H9 (cell line): Measurements from ENCODE around the gene MCFD2. TPM values are rescaled to one million over a fixed set of nuclear protein-coding genes. Genes with fewer than 3 reads are reported as not detected.

Experiments
- DNase-seq: peaks from one replicate; pipeline ENCODE4 v3.0.0-alpha.2; 2017
- H2AFZ ChIP-seq: one replicate; pipeline ENCODE4 v1.6.1; 2013; ENCODE audit warnings: mild to moderate bottlenecking, low read length, control low read depth, moderate library complexity
- H2AK5ac ChIP-seq: 2 replicates; pipeline ENCODE4 v1.6.1; 2013; ENCODE audit warnings: low read length, control low read depth, mixed read lengths; ENCODE audit not compliant: insufficient read length
- H2BK120ac ChIP-seq: one replicate; pipeline ENCODE4 v1.6.1; 2013; ENCODE audit warnings: low read depth, mild to moderate bottlenecking, low read length, control low read depth, inconsistent platforms; ENCODE audit not compliant: poor library complexity, severe bottlenecking
- H2BK12ac ChIP-seq: 2 replicates; pipeline ENCODE4 v1.6.1; 2013; ENCODE audit warnings: low read length, control low read depth, mixed read lengths, low read depth; ENCODE audit not compliant: insufficient read length
- H2BK15ac ChIP-seq: 2 replicates; pipeline ENCODE4 v1.6.1; 2013; ENCODE audit warnings: low read depth, low read length, control low read depth
- H2BK20ac ChIP-seq: one replicate; pipeline ENCODE4 v1.6.1; 2013; ENCODE audit warnings: low read depth, mild to moderate bottlenecking, low read length, control low read depth, inconsistent platforms; ENCODE audit not compliant: poor library complexity, severe bottlenecking
- H2BK5ac ChIP-seq: 2 replicates; pipeline ENCODE4 v1.6.1; 2013; ENCODE audit warnings: low read length, control low read depth, mixed read lengths; ENCODE audit not compliant: insufficient read length
- H3K14ac ChIP-seq: 2 replicates; pipeline ENCODE4 v1.6.1; 2013; ENCODE audit warnings: low read length, control low read depth; ENCODE audit not compliant: insufficient read depth
- H3K18ac ChIP-seq: 2 replicates; pipeline ENCODE4 v1.6.1; 2013; ENCODE audit warnings: low read depth, mild to moderate bottlenecking, mixed read lengths, low read length, control low read depth; ENCODE audit not compliant: insufficient read length
- H3K23ac ChIP-seq: 2 replicates; pipeline ENCODE4 v1.6.1; 2013; ENCODE audit warnings: low read length, control low read depth, mixed read lengths, low read depth; ENCODE audit not compliant: insufficient read length
- H3K23me2 ChIP-seq: 2 replicates; pipeline ENCODE4 v1.6.1; 2013; ENCODE audit warnings: low read depth, mild to moderate bottlenecking, mixed read lengths, low read length, control low read depth; ENCODE audit not compliant: insufficient read length, poor library complexity, severe bottlenecking
- H3K27ac ChIP-seq: 2 replicates; pipeline ENCODE4 v1.5.1; 2013; ENCODE audit warnings: low read length, control low read depth, mixed read lengths, low read depth; ENCODE audit not compliant: insufficient read length
- H3K27me3 ChIP-seq: 2 replicates; pipeline ENCODE4 v1.6.1; 2013; ENCODE audit warnings: low read length, control low read depth, inconsistent platforms; ENCODE audit not compliant: insufficient read depth
- H3K4ac ChIP-seq: 2 replicates; pipeline ENCODE4 v1.6.1; 2013; ENCODE audit warnings: low read depth, mild to moderate bottlenecking, control low read depth, inconsistent platforms, low read length, moderate library complexity
- H3K4me1 ChIP-seq: 2 replicates; pipeline ENCODE4 v1.6.1; 2013; ENCODE audit warnings: low read length, control low read depth, inconsistent platforms; ENCODE audit not compliant: insufficient read depth
- H3K4me2 ChIP-seq: 2 replicates; pipeline ENCODE4 v1.6.1; 2013; ENCODE audit warnings: low read length, control low read depth, mixed read lengths; ENCODE audit not compliant: insufficient read length, insufficient read depth
- H3K56ac ChIP-seq: 2 replicates; pipeline ENCODE4 v1.6.1; 2013; ENCODE audit warnings: low read depth, mild to moderate bottlenecking, mixed read lengths, low read length, control low read depth; ENCODE audit not compliant: insufficient read length
- H3K79me1 ChIP-seq: 2 replicates; pipeline ENCODE4 v1.6.1; 2013; ENCODE audit warnings: low read depth, mild to moderate bottlenecking, moderate library complexity, low read length, control low read depth, inconsistent platforms; ENCODE audit not compliant: insufficient read depth, poor library complexity, severe bottlenecking
- H3K79me2 ChIP-seq: 2 replicates; pipeline ENCODE4 v1.6.1; 2013; ENCODE audit warnings: low read length, control low read depth, inconsistent platforms; ENCODE audit not compliant: insufficient read depth
- H3K9ac ChIP-seq: 2 replicates; pipeline ENCODE4 v1.6.1; 2013; ENCODE audit warnings: low read length, control low read depth, mixed read lengths; ENCODE audit not compliant: insufficient read length; ENCODE audit errors: extremely low read depth
- H3K9me3 ChIP-seq: one replicate; pipeline ENCODE4 v1.6.1; 2013; ENCODE audit warnings: low read depth, low read length, inconsistent platforms; ENCODE audit not compliant: control insufficient read depth
- H3T11ph ChIP-seq: one replicate; pipeline ENCODE4 v1.6.1; 2013; ENCODE audit warnings: mild to moderate bottlenecking, low read length, control low read depth, inconsistent platforms
- H4K20me1 ChIP-seq: one replicate; pipeline ENCODE4 v1.6.1; 2013; ENCODE audit not compliant: control insufficient read depth, insufficient read length, insufficient read depth
- H4K5ac ChIP-seq: 2 replicates; pipeline ENCODE4 v1.6.1; 2013; ENCODE audit warnings: low read depth, mild to moderate bottlenecking, mixed read lengths, low read length, control low read depth; ENCODE audit not compliant: insufficient read length
- H4K8ac ChIP-seq: replicated peaks from 2 replicates; pipeline ENCODE4 v1.6.1; 2013; ENCODE audit warnings: low read length, control low read depth, mixed read lengths, low read depth; ENCODE audit not compliant: insufficient read length
- H4K91ac ChIP-seq: 2 replicates; pipeline ENCODE4 v1.6.1; 2013; ENCODE audit warnings: low read depth, mild to moderate bottlenecking, moderate library complexity, mixed read lengths, low read length, control low read depth; ENCODE audit not compliant: insufficient read length
- H3K27ac Mint-ChIP-seq, 3 experiments: 2 replicates in 2 of 3; 3 replicates in 1 of 3; pipeline ENCODE4 v1.8.0; 2020 to 2021; ENCODE audit warnings: mixed read lengths in 3 of 3, mild to moderate bottlenecking in 1 of 3, moderate library complexity in 1 of 3
- H3K27me3 Mint-ChIP-seq: 2 replicates; pipeline ENCODE4 v1.8.0; 2021; ENCODE audit warnings: low read depth, mild to moderate bottlenecking, moderate library complexity, mixed read lengths
- H3K36me3 Mint-ChIP-seq, 3 experiments: 2 replicates in 2 of 3; 3 replicates in 1 of 3; pipeline ENCODE4 v1.8.0; 2020 to 2021; ENCODE audit warnings: low read depth in 3 of 3, mixed read lengths in 3 of 3; ENCODE audit not compliant: insufficient read depth in 1 of 3
- H3K4me1 Mint-ChIP-seq, 2 experiments: 2 replicates each; pipeline ENCODE4 v1.8.0; 2020; ENCODE audit warnings: mixed read lengths in 2 of 2
- H3K4me3 Mint-ChIP-seq, 2 experiments: 2 replicates in 1 of 2; 3 replicates in 1 of 2; pipeline ENCODE4 v1.8.0; 2020 to 2021; ENCODE audit warnings: mild to moderate bottlenecking in 2 of 2, mixed read lengths in 2 of 2, moderate library complexity in 1 of 2
- H3K9me3 Mint-ChIP-seq, 2 experiments: 2 replicates in 1 of 2; 3 replicates in 1 of 2; pipeline ENCODE4 v1.8.0; 2020; ENCODE audit warnings: mild to moderate bottlenecking in 2 of 2, mixed read lengths in 2 of 2, moderate library complexity in 1 of 2
- CTCF ChIP-seq: fragments of 200-600 bp; sonication (generic); conservative IDR thresholded peaks from 3 replicates; pipeline ENCODE4 v1.8.0; 2021; ENCODE audit warnings: antibody characterized with exemption, mild to moderate bottlenecking
- WGBS: extraction: QIAGEN DNeasy Blood & Tissue Kit; methylation state at CpG from one replicate; pipeline ENCODE4 v1.1.7; 2013; ENCODE audit warnings: missing lambda C conversion rate, low lambda C conversion rate, mixed read lengths; ENCODE audit not compliant: insufficient read length; ENCODE audit errors: extremely low coverage; 5-methylcytosine and 5-hydroxymethylcytosine counted together
- total RNA-seq: library from RNA; stranded (reverse); gene quantifications from 2 replicates; pipeline ENCODE4 v1.2.1, GENCODE V29; 2021

MCFD2 gene
- total RNA-seq, 1 experiment from 2014 or later = 64.6 TPM

- H3K4me3 Mint-ChIP-seq = no peak overlapping the region
- Histone ChIP-seq H3K9me3 (no peaks in the 10 kb centered on the region), H4K8ac (no peak overlapping the region), H3K4me2 (no peak overlapping the region), H3K79me1 (no peaks in the 10 kb centered on the region), H2AK5ac (no peak overlapping the region), H3K9ac (no peak overlapping the region), H3K27ac (no peak overlapping the region), H3K27me3 (no peaks in the 10 kb centered on the region), H2BK5ac (no peak overlapping the region), H4K5ac (no peak overlapping the region), H3K4me1 (no peaks in the 10 kb centered on the region), H3K23me2 (no peaks in the 10 kb centered on the region), H2BK15ac (no peak overlapping the region), H3K4ac (no peak overlapping the region), H2BK120ac (no peak overlapping the region), H2BK20ac (no peak overlapping the region), H3K18ac (no peak overlapping the region), H3K23ac (no peak overlapping the region), H2AFZ (no peak overlapping the region), H3T11ph (no peak overlapping the region), H4K91ac (no peak overlapping the region), H3K56ac (no peak overlapping the region), H4K20me1 (no peaks in the 10 kb centered on the region), H3K14ac (no peak overlapping the region), H3K79me2 (no peaks in the 10 kb centered on the region), H2BK12ac (no peak overlapping the region)
- H3K4me1 Mint-ChIP-seq = peaks cover 7 to 11% of the 10 kb centered on the region in 2 experiments
- H3K27ac Mint-ChIP-seq = no peak overlapping the region
- H3K9me3 Mint-ChIP-seq = no peaks in the 10 kb centered on the region; a peak in 2 of 5 replicates
- no peak for TF ChIP-seq CTCF
- H3K27me3 Mint-ChIP-seq = no peaks in the 10 kb centered on the region; the same call in none of the 2 replicates
- H3K36me3 Mint-ChIP-seq = no peaks in the 10 kb centered on the region; a peak in 1 of 7 replicates
- DNase-seq = no peak
- WGBS = no CpG with 5 or more reads among the region's 6 CpGs
Observed at GRCh38 chr2:46886268-46887027, 29.2 kb downstream of the MCFD2 start.
